Measurements from ENCODE around the gene IL1RL2.

DNA sequence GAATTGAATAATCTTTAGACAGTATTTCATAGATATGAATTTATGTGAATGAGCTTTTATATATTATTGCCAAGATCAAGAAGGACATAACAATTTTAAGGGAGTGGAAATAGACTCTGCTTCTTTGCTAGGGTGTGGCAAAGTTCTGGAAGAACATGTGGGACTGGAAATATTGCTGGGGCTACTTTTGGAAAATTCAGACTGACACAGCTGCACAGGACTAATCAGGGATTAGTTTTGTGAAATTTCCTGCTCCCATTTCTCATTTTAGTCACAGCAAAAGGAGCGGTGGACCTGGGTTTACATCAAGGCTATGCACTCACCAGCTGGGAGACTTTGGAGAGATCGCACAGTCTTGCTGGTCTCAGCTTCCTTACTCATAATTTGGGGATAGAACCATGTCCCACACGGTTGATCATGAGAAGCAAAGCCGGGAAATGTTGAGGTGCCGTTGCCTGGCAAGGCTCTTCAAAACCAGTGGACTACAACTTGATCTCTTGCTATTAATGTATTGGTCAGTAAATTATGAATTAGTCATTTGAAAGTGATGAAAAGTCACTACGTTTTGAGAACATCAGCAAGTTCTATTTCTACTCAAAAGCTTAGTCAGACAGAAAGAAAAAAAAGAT lies 42.4 kb downstream of the IL1RL2 start:
- TF ChIP-seq, protein P1, sequence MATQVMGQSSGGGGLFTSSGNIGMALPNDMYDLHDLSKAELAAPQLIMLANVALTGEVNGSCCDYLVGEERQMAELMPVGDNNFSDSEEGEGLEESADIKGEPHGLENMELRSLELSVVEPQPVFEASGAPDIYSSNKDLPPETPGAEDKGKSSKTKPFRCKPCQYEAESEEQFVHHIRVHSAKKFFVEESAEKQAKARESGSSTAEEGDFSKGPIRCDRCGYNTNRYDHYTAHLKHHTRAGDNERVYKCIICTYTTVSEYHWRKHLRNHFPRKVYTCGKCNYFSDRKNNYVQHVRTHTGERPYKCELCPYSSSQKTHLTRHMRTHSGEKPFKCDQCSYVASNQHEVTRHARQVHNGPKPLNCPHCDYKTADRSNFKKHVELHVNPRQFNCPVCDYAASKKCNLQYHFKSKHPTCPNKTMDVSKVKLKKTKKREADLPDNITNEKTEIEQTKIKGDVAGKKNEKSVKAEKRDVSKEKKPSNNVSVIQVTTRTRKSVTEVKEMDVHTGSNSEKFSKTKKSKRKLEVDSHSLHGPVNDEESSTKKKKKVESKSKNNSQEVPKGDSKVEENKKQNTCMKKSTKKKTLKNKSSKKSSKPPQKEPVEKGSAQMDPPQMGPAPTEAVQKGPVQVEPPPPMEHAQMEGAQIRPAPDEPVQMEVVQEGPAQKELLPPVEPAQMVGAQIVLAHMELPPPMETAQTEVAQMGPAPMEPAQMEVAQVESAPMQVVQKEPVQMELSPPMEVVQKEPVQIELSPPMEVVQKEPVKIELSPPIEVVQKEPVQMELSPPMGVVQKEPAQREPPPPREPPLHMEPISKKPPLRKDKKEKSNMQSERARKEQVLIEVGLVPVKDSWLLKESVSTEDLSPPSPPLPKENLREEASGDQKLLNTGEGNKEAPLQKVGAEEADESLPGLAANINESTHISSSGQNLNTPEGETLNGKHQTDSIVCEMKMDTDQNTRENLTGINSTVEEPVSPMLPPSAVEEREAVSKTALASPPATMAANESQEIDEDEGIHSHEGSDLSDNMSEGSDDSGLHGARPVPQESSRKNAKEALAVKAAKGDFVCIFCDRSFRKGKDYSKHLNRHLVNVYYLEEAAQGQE (IDR thresholded peaks at IDR 0.05; ENCODE audit: insufficient read depth in 1 of 2, low read depth in 2 of 2, low read length in 2 of 2), result no peak
- no peak for TF ChIP-seq POLR2AphosphoS5 (IDR thresholded peaks at IDR 0.05; ENCODE audit: low read depth, low read length)

Data from PFSK-1 (cell line).